Liver (tissue), 9 donors: Measurements from ENCODE around the gene DPM2. TPM values are rescaled to one million over a fixed set of nuclear protein-coding genes. Genes with fewer than 3 reads are reported as not detected.
A peak's percentile ranks its signal among the peaks of the same experiment; 100 is the strongest.

Experiments used
- DNase-seq: peaks from one replicate; pipeline ENCODE4 v3.0.0-alpha.2; 2017; ENCODE audit warnings: low spot score
- H3K27ac ChIP-seq, 2 donors: one replicate each; pipeline ENCODE4 v1.7.0; 2013; ENCODE audit warnings: inconsistent platforms in 2 of 2, low read length in 2 of 2, control low read depth in 1 of 2, low read depth in 1 of 2, mild to moderate bottlenecking in 1 of 2
- H3K27me3 ChIP-seq, 4 donors: one replicate each; pipeline versions ENCODE4 v1.6.1 to v1.7.0; 2013; ENCODE audit warnings: low read length in 3 of 4, inconsistent platforms in 1 of 4, mild to moderate bottlenecking in 1 of 4, moderate library complexity in 1 of 4; ENCODE audit not compliant: control insufficient read depth in 4 of 4, insufficient read depth in 4 of 4
- H3K36me3 ChIP-seq, 4 donors: one replicate each; pipeline versions ENCODE4 v1.6.1 to v1.7.0; 2013; ENCODE audit warnings: low read length in 3 of 4, mild to moderate bottlenecking in 3 of 4, low read depth in 1 of 4, moderate library complexity in 1 of 4; ENCODE audit not compliant: control insufficient read depth in 4 of 4, insufficient read depth in 3 of 4
- H3K4me1 ChIP-seq, 4 donors: one replicate each; pipeline versions ENCODE4 v1.6.1 to v1.7.0; 2013; ENCODE audit warnings: low read length in 3 of 4, mild to moderate bottlenecking in 3 of 4, moderate library complexity in 1 of 4; ENCODE audit not compliant: control insufficient read depth in 4 of 4, insufficient read depth in 4 of 4
- H3K4me3 ChIP-seq, 3 donors: one replicate each; pipeline versions ENCODE4 v1.6.1 to v1.7.0; 2013; ENCODE audit warnings: low read length in 3 of 3, control low read depth in 1 of 3, low read depth in 1 of 3, mild to moderate bottlenecking in 1 of 3
- H3K9ac ChIP-seq, 2 donors: one replicate each; pipeline ENCODE4 v1.7.0; 2013; ENCODE audit warnings: low read length in 2 of 2, mild to moderate bottlenecking in 2 of 2, moderate library complexity in 2 of 2, control low read depth in 1 of 2, low read depth in 1 of 2
- H3K9me3 ChIP-seq, 4 donors: one replicate each; pipeline versions ENCODE4 v1.6.1 to v1.7.0; 2013; ENCODE audit warnings: low read length in 3 of 4; ENCODE audit not compliant: control insufficient read depth in 4 of 4
- EGR1 ChIP-seq, 2 donors: IDR thresholded peaks; 2 replicates each; pipeline ENCODE4 v1.6.1; 2016 to 2018; ENCODE audit warnings: antibody characterized with exemption in 2 of 2, low read depth in 2 of 2
- FOXA2 ChIP-seq: IDR thresholded peaks from 2 replicates; pipeline ENCODE4 v1.6.1; 2016; ENCODE audit warnings: antibody characterized with exemption
- GABPA ChIP-seq, 2 donors: IDR thresholded peaks in 1 of 2; conservative IDR thresholded peaks in 1 of 2; 2 replicates each; pipeline ENCODE4 v1.6.1; 2016; ENCODE audit warnings: antibody characterized with exemption in 2 of 2, mild to moderate bottlenecking in 1 of 2, moderate library complexity in 1 of 2
- HNF4A ChIP-seq, 2 donors: conservative IDR thresholded peaks; 2 replicates each; pipeline ENCODE4 v1.6.1; 2016; ENCODE audit warnings: antibody characterized with exemption in 2 of 2, mild to moderate bottlenecking in 2 of 2
- HNF4G ChIP-seq: IDR thresholded peaks from 2 replicates; pipeline ENCODE4 v1.6.1; 2016; ENCODE audit warnings: antibody characterized with exemption
- NR2F2 ChIP-seq: IDR thresholded peaks from 2 replicates; pipeline ENCODE4 v1.6.1; 2016; ENCODE audit warnings: antibody characterized with exemption
- SP1 ChIP-seq: IDR thresholded peaks from 2 replicates; pipeline ENCODE4 v1.6.1; 2018; ENCODE audit warnings: antibody characterized with exemption, mild to moderate bottlenecking
- TAF1 ChIP-seq: conservative IDR thresholded peaks from 2 replicates; pipeline ENCODE4 v1.6.1; 2016; ENCODE audit warnings: antibody characterized with exemption, mild to moderate bottlenecking
- YY1 ChIP-seq: IDR thresholded peaks from 2 replicates; pipeline ENCODE4 v1.6.1; 2016; ENCODE audit warnings: antibody characterized with exemption, mild to moderate bottlenecking
- WGBS: extraction: QIAGEN DNeasy Blood & Tissue Kit; methylation state at CpG from one replicate; pipeline ENCODE4 v1.1.7; 2013; 5-methylcytosine and 5-hydroxymethylcytosine counted together
- polyA plus RNA-seq, 2 donors: library from polyadenylated mRNA; stranded (reverse) in 1 of 2; unstranded in 1 of 2; fragments of 200-250 nt in 1 of 2; fragments of >200 nt in 1 of 2; fragmentation: Nextera tagmentation in 1 of 2; extraction: Ambion mirVana in 1 of 2; gene quantifications; one replicate each; pipeline versions ENCODE4 v1.2.1 to v1.2.3, GENCODE V29; 2013 to 2015
- total RNA-seq, 2 donors: library from RNA; depleted of rRNA; stranded (reverse); fragments of >200 nt; gene quantifications; one replicate each; pipeline ENCODE4 v1.2.3, GENCODE V29; 2014
- TF ChIP-seq, protein P1 (sequence below): IDR thresholded peaks from 2 replicates; pipeline ENCODE4 v1.6.1; 2016; ENCODE audit warnings: antibody characterized with exemption
- TF ChIP-seq, protein P2 (sequence below): IDR thresholded peaks from 2 replicates; pipeline ENCODE4 v1.6.1; 2016; ENCODE audit warnings: antibody characterized with exemption
- TF ChIP-seq, protein P3 (sequence below): IDR thresholded peaks from 2 replicates; pipeline ENCODE4 v1.6.1; 2016; ENCODE audit warnings: antibody characterized with exemption, mild to moderate bottlenecking
- TF ChIP-seq, protein P4 (sequence below): fragments of 150-350 bp; IDR thresholded peaks from 2 replicates; pipeline ENCODE4 v1.5.1; 2017; ENCODE audit warnings: improper control_type of control experiment, low read depth, low read length; ENCODE audit not compliant: missing input control
- donor health status: healthy.
- donor health status: healthy.
- donor health status: healthy.
- donor health status: healthy.
- donor health status: healthy.

DPM2 gene
- total and polyA plus RNA-seq, 4 donors = 9.3 to 25.0 (median 22.0) TPM

DNA sequence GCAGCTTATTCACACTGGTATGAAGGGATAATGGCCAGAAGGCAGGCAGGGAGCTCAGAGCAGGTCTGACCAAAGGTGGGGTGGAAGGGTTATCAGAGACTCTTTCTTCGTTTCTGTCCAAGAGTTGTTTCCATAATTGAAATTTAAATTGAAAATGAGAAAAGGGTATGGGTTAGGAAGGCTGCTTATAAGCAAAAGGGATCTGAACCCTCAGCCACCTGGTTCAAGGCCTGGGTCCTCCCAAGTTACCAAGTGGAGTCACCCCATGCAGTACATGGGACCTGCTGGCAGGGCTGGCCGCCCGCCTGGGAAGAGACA lies 25.3 kb upstream of the DPM2 start:
- peaks cover 31 to 64% (median 54%) of the 10 kb centered on the region in 4 donors for H3K4me1 ChIP-seq
- peak overlapping the region; percentile 15 to 73 for H3K27ac ChIP-seq
- no peaks in the 10 kb centered on the region for H3K36me3 ChIP-seq
- H3K9me3 ChIP-seq = no peaks in the 10 kb centered on the region
- H3K9ac ChIP-seq = peak overlapping the region in 1 of 2 donors; percentile 40
- WGBS = 36% methylated on average over 3 of the region's 3 CpGs
- DNase-seq = no peak
- no peaks in the 10 kb centered on the region for H3K27me3 ChIP-seq
- no peak overlapping the region for H3K4me3 ChIP-seq
- TF ChIP-seq HNF4A (conservative IDR thresholded peaks at IDR 0.05) (no peak), HNF4G (no peak), GABPA (IDR thresholded peaks at IDR 0.05 in 1 of 2, conservative IDR thresholded peaks at IDR 0.05 in 1 of 2) (no peak), TAF1 (no peak), NR2F2 (no peak), FOXA2 (no peak), EGR1 (IDR thresholded peaks at IDR 0.05; ENCODE audit: low read depth in 2 of 2) (no peak), YY1 (no peak)
- TF ChIP-seq, protein P1, sequence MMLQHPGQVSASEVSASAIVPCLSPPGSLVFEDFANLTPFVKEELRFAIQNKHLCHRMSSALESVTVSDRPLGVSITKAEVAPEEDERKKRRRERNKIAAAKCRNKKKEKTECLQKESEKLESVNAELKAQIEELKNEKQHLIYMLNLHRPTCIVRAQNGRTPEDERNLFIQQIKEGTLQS = no peak
- TF ChIP-seq, protein P2, sequence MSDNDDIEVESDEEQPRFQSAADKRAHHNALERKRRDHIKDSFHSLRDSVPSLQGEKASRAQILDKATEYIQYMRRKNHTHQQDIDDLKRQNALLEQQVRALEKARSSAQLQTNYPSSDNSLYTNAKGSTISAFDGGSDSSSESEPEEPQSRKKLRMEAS = no peak
- TF ChIP-seq, protein P3, sequence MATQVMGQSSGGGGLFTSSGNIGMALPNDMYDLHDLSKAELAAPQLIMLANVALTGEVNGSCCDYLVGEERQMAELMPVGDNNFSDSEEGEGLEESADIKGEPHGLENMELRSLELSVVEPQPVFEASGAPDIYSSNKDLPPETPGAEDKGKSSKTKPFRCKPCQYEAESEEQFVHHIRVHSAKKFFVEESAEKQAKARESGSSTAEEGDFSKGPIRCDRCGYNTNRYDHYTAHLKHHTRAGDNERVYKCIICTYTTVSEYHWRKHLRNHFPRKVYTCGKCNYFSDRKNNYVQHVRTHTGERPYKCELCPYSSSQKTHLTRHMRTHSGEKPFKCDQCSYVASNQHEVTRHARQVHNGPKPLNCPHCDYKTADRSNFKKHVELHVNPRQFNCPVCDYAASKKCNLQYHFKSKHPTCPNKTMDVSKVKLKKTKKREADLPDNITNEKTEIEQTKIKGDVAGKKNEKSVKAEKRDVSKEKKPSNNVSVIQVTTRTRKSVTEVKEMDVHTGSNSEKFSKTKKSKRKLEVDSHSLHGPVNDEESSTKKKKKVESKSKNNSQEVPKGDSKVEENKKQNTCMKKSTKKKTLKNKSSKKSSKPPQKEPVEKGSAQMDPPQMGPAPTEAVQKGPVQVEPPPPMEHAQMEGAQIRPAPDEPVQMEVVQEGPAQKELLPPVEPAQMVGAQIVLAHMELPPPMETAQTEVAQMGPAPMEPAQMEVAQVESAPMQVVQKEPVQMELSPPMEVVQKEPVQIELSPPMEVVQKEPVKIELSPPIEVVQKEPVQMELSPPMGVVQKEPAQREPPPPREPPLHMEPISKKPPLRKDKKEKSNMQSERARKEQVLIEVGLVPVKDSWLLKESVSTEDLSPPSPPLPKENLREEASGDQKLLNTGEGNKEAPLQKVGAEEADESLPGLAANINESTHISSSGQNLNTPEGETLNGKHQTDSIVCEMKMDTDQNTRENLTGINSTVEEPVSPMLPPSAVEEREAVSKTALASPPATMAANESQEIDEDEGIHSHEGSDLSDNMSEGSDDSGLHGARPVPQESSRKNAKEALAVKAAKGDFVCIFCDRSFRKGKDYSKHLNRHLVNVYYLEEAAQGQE = no peak
- TF ChIP-seq, protein P4, sequence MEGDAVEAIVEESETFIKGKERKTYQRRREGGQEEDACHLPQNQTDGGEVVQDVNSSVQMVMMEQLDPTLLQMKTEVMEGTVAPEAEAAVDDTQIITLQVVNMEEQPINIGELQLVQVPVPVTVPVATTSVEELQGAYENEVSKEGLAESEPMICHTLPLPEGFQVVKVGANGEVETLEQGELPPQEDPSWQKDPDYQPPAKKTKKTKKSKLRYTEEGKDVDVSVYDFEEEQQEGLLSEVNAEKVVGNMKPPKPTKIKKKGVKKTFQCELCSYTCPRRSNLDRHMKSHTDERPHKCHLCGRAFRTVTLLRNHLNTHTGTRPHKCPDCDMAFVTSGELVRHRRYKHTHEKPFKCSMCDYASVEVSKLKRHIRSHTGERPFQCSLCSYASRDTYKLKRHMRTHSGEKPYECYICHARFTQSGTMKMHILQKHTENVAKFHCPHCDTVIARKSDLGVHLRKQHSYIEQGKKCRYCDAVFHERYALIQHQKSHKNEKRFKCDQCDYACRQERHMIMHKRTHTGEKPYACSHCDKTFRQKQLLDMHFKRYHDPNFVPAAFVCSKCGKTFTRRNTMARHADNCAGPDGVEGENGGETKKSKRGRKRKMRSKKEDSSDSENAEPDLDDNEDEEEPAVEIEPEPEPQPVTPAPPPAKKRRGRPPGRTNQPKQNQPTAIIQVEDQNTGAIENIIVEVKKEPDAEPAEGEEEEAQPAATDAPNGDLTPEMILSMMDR = no peak

DNA sequence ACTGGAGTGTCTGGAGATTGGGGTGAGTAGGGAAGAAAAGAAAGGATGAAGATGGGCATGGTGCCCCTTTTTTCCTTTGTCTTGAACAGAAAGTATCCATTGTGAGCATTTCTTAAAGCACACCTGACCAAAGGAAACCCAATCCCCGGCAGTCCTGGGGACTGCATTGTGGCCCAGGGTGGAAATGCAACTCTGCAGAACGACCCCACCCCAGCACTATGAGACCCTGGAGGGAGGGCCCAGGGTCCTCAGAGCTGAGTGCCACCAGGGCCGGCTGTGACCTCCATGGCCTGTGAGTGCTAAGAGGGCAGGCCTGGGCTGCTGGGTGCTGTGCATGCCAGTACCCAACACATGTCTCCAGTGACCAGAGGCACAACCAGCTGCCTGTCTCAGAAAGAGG lies 24.6 kb upstream of the DPM2 start:
- Histone ChIP-seq H3K27ac (no peak overlapping the region), H3K4me1 (peaks cover 29 to 60% (median 50%) of the 10 kb centered on the region in 4 donors), H3K36me3 (no peaks in the 10 kb centered on the region), H3K4me3 (no peak overlapping the region), H3K27me3 (no peaks in the 10 kb centered on the region), H3K9me3 (no peaks in the 10 kb centered on the region), H3K9ac (no peak overlapping the region)
- no peak for DNase-seq
- TF ChIP-seq GABPA (IDR thresholded peaks at IDR 0.05 in 1 of 2, conservative IDR thresholded peaks at IDR 0.05 in 1 of 2) = no peak
- TF ChIP-seq SP1 = no peak
- no peak for TF ChIP-seq NR2F2
- no peak for TF ChIP-seq HNF4G
- no peak for TF ChIP-seq TAF1
- WGBS = 57% methylated on average over 3 of the region's 3 CpGs
